Left lung (tissue), 10 donors: Measurements from ENCODE around the gene TACC2. TPM values are rescaled to one million over a fixed set of nuclear protein-coding genes. Genes with fewer than 3 reads are reported as not detected.

Experiments
- ATAC-seq: fragments of 200-7000 bp; cut with Tn5 transposase; one replicate; pipeline ENCODE4 v1.9.1; 2020; ENCODE audit warnings: moderate library complexity
- DNase-seq, 4 donors: peaks; one replicate each; pipeline ENCODE4 v3.0.0-alpha.2; 2013 to 2020
- H3K27ac ChIP-seq, 2 donors: fragments of 200-600 bp; sonication (generic) in 1 of 2; one replicate each; pipeline versions ENCODE4 v1.5.0 to v1.8.0; 2020 to 2021
- H3K27me3 ChIP-seq, 2 donors: fragments of 200-600 bp; sonication (generic) in 1 of 2; one replicate each; pipeline versions ENCODE4 v1.5.0 to v1.8.0; 2020 to 2021
- H3K36me3 ChIP-seq, 2 donors: fragments of 200-600 bp; sonication (generic) in 1 of 2; one replicate each; pipeline versions ENCODE4 v1.5.0 to v1.8.0; 2020 to 2021
- H3K4me1 ChIP-seq, 2 donors: fragments of 200-600 bp; one replicate each; pipeline ENCODE4 v1.8.0; 2021
- H3K4me3 ChIP-seq, 2 donors: fragments of 200-600 bp; sonication (generic) in 1 of 2; one replicate each; pipeline versions ENCODE4 v1.5.0 to v1.8.0; 2020 to 2021; ENCODE audit warnings: mild to moderate bottlenecking in 1 of 2
- H3K9me3 ChIP-seq, 2 donors: fragments of 200-600 bp; sonication (generic) in 1 of 2; one replicate each; pipeline versions ENCODE4 v1.5.0 to v1.8.0; 2020 to 2021
- CTCF ChIP-seq, 2 donors: fragments of 200-600 bp; sonication (generic) in 1 of 2; IDR thresholded peaks; one replicate each; pipeline versions ENCODE4 v1.5.0 to v1.8.0; 2021; ENCODE audit warnings: antibody characterized with exemption in 2 of 2
- intact Hi-C, 2 donors: fragments of 100-400 bp; cut with DNase I; formaldehyde crosslinking; loops; one replicate each; pipeline versions ENCODE4 v1.11.2 to v1.14.2; 2022
- polyA plus RNA-seq, 6 donors: library from polyadenylated mRNA; unstranded; fragments of 120-200 nt; gene quantifications; one replicate each; pipeline ENCODE4 v1.2.1, GENCODE V29; 2013; ENCODE audit not compliant: insufficient read length in 6 of 6
- total RNA-seq, 2 donors: library from RNA; stranded (reverse); fragmentation: NEBNext Ultra II Directional; extraction: Animal tissue kit (Norgen Biotek cat#: 25700); gene quantifications; one replicate each; pipeline ENCODE4 v1.2.1, GENCODE V29; 2021
- donor health status: DM: no; HTN: yes; CAD: no.
- donor health status: DM: no; HTN: no; CAD: no.

Gene TACC2
- total and polyA plus RNA-seq, 8 donors = 21.0 to 193 (median 23.9) TPM

- TF ChIP-seq CTCF (IDR thresholded peaks at IDR 0.05) = no peak
- intact Hi-C loops = no loop called here
- H3K4me1 ChIP-seq = no peaks in the 10 kb centered on the region
- ATAC-seq = no peak
- H3K27me3 ChIP-seq = no peaks in the 10 kb centered on the region
- no peak overlapping the region for H3K4me3 ChIP-seq
- H3K9me3 ChIP-seq = no peaks in the 10 kb centered on the region
- no peak overlapping the region for H3K27ac ChIP-seq
- H3K36me3 ChIP-seq = peaks cover 0 to 13% of the 10 kb centered on the region in 2 donors
- peak in 1 of 4 donors; percentile 5 for DNase-seq
Measured at GRCh38 chr10:122191936-122192541, 203.1 kb downstream of the TACC2 start.

- Histone ChIP-seq H3K4me3 (no peak overlapping the region), H3K4me1 (no peaks in the 10 kb centered on the region), H3K27ac (no peak overlapping the region), H3K9me3 (no peaks in the 10 kb centered on the region), H3K27me3 (no peaks in the 10 kb centered on the region), H3K36me3 (peaks cover 0 to 30% of the 10 kb centered on the region in 2 donors)
- intact Hi-C loops = no loop called here
- DNase-seq (no peak), ATAC-seq (no peak)
- TF ChIP-seq CTCF (IDR thresholded peaks at IDR 0.05) = no peak
Measured at GRCh38 chr10:122194251-122194650, 205.3 kb downstream of the TACC2 start.

GRCh38 chr10:122196218-122196617 is 207.3 kb downstream of the TACC2 start:
- ATAC-seq (no peak), DNase-seq (no peak)
- Histone ChIP-seq H3K9me3 (no peaks in the 10 kb centered on the region), H3K27me3 (no peaks in the 10 kb centered on the region), H3K27ac (no peak overlapping the region), H3K4me1 (no peaks in the 10 kb centered on the region), H3K36me3 (peaks cover 0 to 45% of the 10 kb centered on the region in 2 donors), H3K4me3 (no peak overlapping the region)
- intact Hi-C loops = no loop called here
- TF ChIP-seq CTCF (IDR thresholded peaks at IDR 0.05) = no peak

GRCh38 chr10:122197611-122198222 is 208.8 kb downstream of the TACC2 start:
- intact Hi-C loops = no loop called here

More at GRCh38 chr10:122197611-122198222, 208.8 kb downstream of the TACC2 start:
- no peak for DNase-seq
- Histone ChIP-seq H3K27ac (no peak overlapping the region), H3K27me3 (no peaks in the 10 kb centered on the region), H3K36me3 (peaks cover 0 to 51% of the 10 kb centered on the region in 2 donors), H3K9me3 (no peaks in the 10 kb centered on the region), H3K4me3 (no peak overlapping the region), H3K4me1 (no peaks in the 10 kb centered on the region)
- peak; percentile 34 for ATAC-seq
- no peak for TF ChIP-seq CTCF (IDR thresholded peaks at IDR 0.05)
